OCI-LY3 (cell line): ENCODE results near the gene GADD45GIP1.

Source experiments
- H2AFZ ChIP-seq: fragments of 200-600, 300-600 bp; shearing (Covaris generic); 2 replicates; pipeline ENCODE4 v1.6.0; 2014; ENCODE audit warnings: antibody characterized with exemption, low read depth, low read length
- H3K27ac ChIP-seq: fragments of 200-600, 300-600 bp; sonication (generic); 2 replicates; pipeline ENCODE4 v1.5.1; 2014; ENCODE audit warnings: mild to moderate bottlenecking, low read length, moderate library complexity, mixed read lengths
- H3K27me3 ChIP-seq: fragments of 200-600, 300-600 bp; sonication (generic); 2 replicates; pipeline ENCODE4 v1.6.1; 2014; ENCODE audit warnings: low read depth, low read length, mixed read lengths
- H3K36me3 ChIP-seq: fragments of 200-600, 300-600 bp; sonication (generic); replicated peaks from 2 replicates; pipeline ENCODE3; 2014; ENCODE audit warnings: low read depth, low read length, mixed read lengths
- H3K4me1 ChIP-seq: fragments of 300-600, 200-600 bp; sonication (generic); 2 replicates; pipeline ENCODE4 v1.6.1; 2014; ENCODE audit warnings: low read length, mixed read lengths
- H3K4me2 ChIP-seq: fragments of 200-600, 300-600 bp; sonication (generic); 2 replicates; pipeline ENCODE4 v1.6.1; 2014; ENCODE audit warnings: low read length, mixed read lengths
- H3K4me3 ChIP-seq: fragments of 300-600, 200-600 bp; sonication (generic); 2 replicates; pipeline ENCODE4 v1.5.1; 2014; ENCODE audit warnings: antibody characterized with exemption, mild to moderate bottlenecking, low read length, moderate library complexity
- H3K79me2 ChIP-seq: fragments of 300-600, 200-600 bp; shearing (Covaris generic); 2 replicates; pipeline ENCODE4 v1.6.1; 2014; ENCODE audit warnings: mild to moderate bottlenecking, low read length, mixed read lengths
- H3K9ac ChIP-seq: fragments of 300-600, 200-600 bp; shearing (Covaris generic); 2 replicates; pipeline ENCODE4 v1.6.0; 2014; ENCODE audit warnings: mild to moderate bottlenecking, low read length, moderate library complexity
- H3K9me3 ChIP-seq: fragments of 200-600, 300-600 bp; shearing (Covaris generic); 2 replicates; pipeline ENCODE4 v1.6.1; 2014; ENCODE audit warnings: low read length, mixed read lengths; ENCODE audit not compliant: insufficient read depth
- H4K20me1 ChIP-seq: fragments of 200-600, 300-600 bp; sonication (generic); 2 replicates; pipeline ENCODE4 v1.6.1; 2016; ENCODE audit warnings: low read length, mixed read lengths; ENCODE audit not compliant: insufficient read depth
- CTCF ChIP-seq: fragments of 200-600, 300-600 bp; sonication (generic); IDR thresholded peaks from 2 replicates; pipeline ENCODE4 v1.5.1; 2014; ENCODE audit warnings: antibody characterized with exemption, low read length, low read depth
- EZH2phosphoT487 ChIP-seq: fragments of 200-600 bp; shearing (Covaris generic); IDR thresholded peaks from 2 replicates; pipeline ENCODE4 v1.6.1; 2018; ENCODE audit warnings: antibody characterized with exemption, mixed run types, low read depth

The GADD45GIP1 gene

DNA sequence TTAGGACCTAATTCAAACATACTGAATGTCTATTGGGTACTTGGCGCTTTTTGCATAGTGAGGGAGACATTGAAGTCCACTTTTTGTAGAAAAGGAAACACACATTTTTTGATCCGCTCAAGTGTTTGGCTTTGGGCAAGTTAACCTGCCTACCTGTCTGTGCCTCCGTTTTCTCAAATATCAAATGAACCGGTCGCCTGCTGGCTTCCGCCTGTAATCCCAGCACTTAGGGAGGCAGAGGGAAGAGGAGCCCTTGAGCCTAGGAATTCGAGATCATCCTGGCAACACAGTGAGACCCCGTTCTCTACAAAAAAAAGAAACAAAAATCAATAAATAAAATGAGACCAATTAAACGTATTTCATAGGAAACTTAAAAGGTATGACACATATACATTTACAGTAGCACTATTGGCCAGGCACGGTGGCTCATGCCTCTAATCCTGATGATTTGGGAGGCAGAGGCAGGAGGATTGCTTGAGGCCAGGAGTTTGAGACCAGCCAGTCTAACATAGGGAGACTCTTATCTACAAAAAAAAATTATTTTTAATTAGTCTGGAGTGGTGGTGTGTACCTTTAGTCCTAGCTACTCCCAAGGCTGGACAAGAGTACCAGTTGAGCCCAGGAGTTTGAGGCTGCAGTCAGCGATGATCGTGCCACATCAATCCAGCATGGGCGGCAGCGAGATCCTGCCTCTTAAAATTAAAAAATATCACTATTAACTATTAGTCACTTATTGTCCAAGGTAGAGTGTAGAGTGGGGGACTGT lies 10.1 kb downstream of the GADD45GIP1 start:
- TF ChIP-seq EZH2phosphoT487: no peak
- no peak for TF ChIP-seq CTCF
- H3K4me2 ChIP-seq: peak overlapping the region; percentile 95
- H3K4me3 ChIP-seq: peak overlapping the region; percentile 97
- peaks cover 13% of the 10 kb centered on the region for H4K20me1 ChIP-seq
- H3K36me3 ChIP-seq: peaks cover 73% of the 10 kb centered on the region
- H3K9ac ChIP-seq: peak overlapping the region; percentile 96
- peaks cover 45% of the 10 kb centered on the region for H3K4me1 ChIP-seq
- H2AFZ ChIP-seq: no peak overlapping the region
- H3K27ac ChIP-seq: peak overlapping the region; percentile 90
- peaks cover 65% of the 10 kb centered on the region for H3K79me2 ChIP-seq
- no peaks in the 10 kb centered on the region for H3K9me3 ChIP-seq
- H3K27me3 ChIP-seq: no peaks in the 10 kb centered on the region

- peaks cover 13% of the 10 kb centered on the region for H4K20me1 ChIP-seq
- H3K9ac ChIP-seq: peak overlapping the region; percentile 96
- peak overlapping the region; percentile 90 for H3K27ac ChIP-seq
- peak overlapping the region; percentile 97 for H3K4me3 ChIP-seq
- no peak for TF ChIP-seq EZH2phosphoT487
- no peak for TF ChIP-seq CTCF
- H3K27me3 ChIP-seq: no peaks in the 10 kb centered on the region
- H3K4me2 ChIP-seq: peak overlapping the region; percentile 95
- peaks cover 76% of the 10 kb centered on the region for H3K36me3 ChIP-seq
- H3K79me2 ChIP-seq: peaks cover 68% of the 10 kb centered on the region
- H3K9me3 ChIP-seq: no peaks in the 10 kb centered on the region
- peaks cover 49% of the 10 kb centered on the region for H3K4me1 ChIP-seq
- H2AFZ ChIP-seq: no peak overlapping the region
Observed at GRCh38 chr19:12946092-12946721, 10.8 kb downstream of the GADD45GIP1 start.

- peaks cover 78% of the 10 kb centered on the region for H3K36me3 ChIP-seq
- peak within 1 kb of the TSS; percentile 97 for H3K4me3 ChIP-seq
- TF ChIP-seq CTCF: no peak
- no peak for TF ChIP-seq EZH2phosphoT487
- H3K9me3 ChIP-seq: no peaks in the 10 kb centered on the region
- H4K20me1 ChIP-seq: peaks cover 19% of the 10 kb centered on the region
- peaks cover 69% of the 10 kb centered on the region for H3K79me2 ChIP-seq
- H3K27me3 ChIP-seq: no peaks in the 10 kb centered on the region
- no peak within 1 kb of the TSS for H2AFZ ChIP-seq
- H3K9ac ChIP-seq: peak within 1 kb of the TSS; percentile 96
- peak within 1 kb of the TSS; percentile 95 for H3K4me2 ChIP-seq
- H3K4me1 ChIP-seq: peaks cover 55% of the 10 kb centered on the region
- peak within 1 kb of the TSS; percentile 90 for H3K27ac ChIP-seq
Observed at GRCh38 chr19:12945479-12946091, 11.4 kb downstream of the GADD45GIP1 start, which contains the start of gene RAD23A. Gene RAD23A, plus strand, starts transcription at chr19:12945862. Its CDS starts 87 bp downstream, at chr19:12945949.

- Histone ChIP-seq H4K20me1 (peaks cover 33% of the 10 kb centered on the region), H3K27ac (peak overlapping the region; percentile 90), H3K9ac (peak overlapping the region; percentile 42; the same call in 1 of the 2 replicates)
Observed at GRCh38 chr19:12944104-12944674, 12.8 kb downstream of the GADD45GIP1 start.

More at GRCh38 chr19:12944104-12944674, 12.8 kb downstream of the GADD45GIP1 start:
- Histone ChIP-seq H3K9me3 (no peaks in the 10 kb centered on the region), H2AFZ (no peak overlapping the region), H3K4me2 (peak overlapping the region; percentile 65), H3K79me2 (peaks cover 75% of the 10 kb centered on the region), H3K36me3 (peaks cover 82% of the 10 kb centered on the region), H3K4me3 (peak overlapping the region; percentile 56), H3K4me1 (peaks cover 68% of the 10 kb centered on the region), H3K27me3 (no peaks in the 10 kb centered on the region)
- TF ChIP-seq EZH2phosphoT487 (no peak), CTCF (no peak)
